Thoracic aorta (tissue), 2 donors: ENCODE results near the gene PGAM2. TPM values are rescaled to one million over a fixed set of nuclear protein-coding genes. Genes with fewer than 3 reads are reported as not detected.
A peak's percentile ranks its signal among the peaks of the same experiment; 100 is the strongest.

Source experiments
- ATAC-seq: fragments of 150-250 bp; one replicate; pipeline ENCODE4 v1.8.0; 2017; ENCODE audit warnings: low read depth; ENCODE audit not compliant: insufficient number of reproducible peaks, low FRiP score
- DNase-seq: peaks from one replicate; pipeline ENCODE4 v3.0.0-alpha.2; 2020; ENCODE audit warnings: low spot score
- H3K27ac ChIP-seq, 2 donors: fragments of 200-600 bp; sonication (generic); 1 replicate in 1 of 2; 2 replicates in 1 of 2; pipeline ENCODE4 v1.5.1; 2016; ENCODE audit warnings: mild to moderate bottlenecking in 2 of 2, moderate library complexity in 2 of 2
- H3K27me3 ChIP-seq: fragments of 200-600 bp; sonication (generic); replicated peaks from 2 replicates; pipeline ENCODE4 v1.6.0; 2016; ENCODE audit warnings: mild to moderate bottlenecking; ENCODE audit not compliant: insufficient read depth
- H3K36me3 ChIP-seq: fragments of 200-600 bp; sonication (generic); one replicate; pipeline ENCODE4 v1.5.1; 2016
- H3K4me1 ChIP-seq, 2 donors: fragments of 200-600 bp; sonication (generic); 1 replicate in 1 of 2; 2 replicates in 1 of 2; pipeline versions ENCODE4 v1.5.1 to v1.6.0; 2016; ENCODE audit warnings: low read depth in 2 of 2, mild to moderate bottlenecking in 1 of 2; ENCODE audit not compliant: control insufficient read depth in 1 of 2
- H3K4me3 ChIP-seq: fragments of 200-600 bp; sonication (generic); 2 replicates; pipeline ENCODE4 v1.5.1; 2016; ENCODE audit warnings: mild to moderate bottlenecking
- H3K9me3 ChIP-seq: fragments of 200-600 bp; sonication (generic); 2 replicates; pipeline ENCODE4 v1.5.1; 2016
- CTCF ChIP-seq: fragments of 200-600 bp; sonication (generic); IDR thresholded peaks from one replicate; pipeline ENCODE4 v1.5.1; 2019; ENCODE audit warnings: antibody characterized with exemption
- total RNA-seq, 2 donors: library from RNA; depleted of rRNA; stranded (reverse); fragments of >200 nt; gene quantifications; one replicate each; pipeline versions ENCODE4 v1.1.0 to v1.2.3, GENCODE V29; 2016

PGAM2 gene
- total RNA-seq, 2 donors from 2014 or later, result 1.8 to 9.5 TPM

GRCh38 chr7:44102846-44103565 is 37.6 kb upstream of the PGAM2 start:
- Histone ChIP-seq H3K4me3 (no peak overlapping the region), H3K27ac (peak overlapping the region; percentile 96 to 100), H3K9me3 (no peaks in the 10 kb centered on the region), H3K36me3 (peaks cover 6% of the 10 kb centered on the region), H3K4me1 (peaks cover 40 to 74% of the 10 kb centered on the region in 2 donors), H3K27me3 (no peaks in the 10 kb centered on the region)
- DNase-seq (no peak), ATAC-seq (no peak)
- TF ChIP-seq CTCF, result no peak

DNA sequence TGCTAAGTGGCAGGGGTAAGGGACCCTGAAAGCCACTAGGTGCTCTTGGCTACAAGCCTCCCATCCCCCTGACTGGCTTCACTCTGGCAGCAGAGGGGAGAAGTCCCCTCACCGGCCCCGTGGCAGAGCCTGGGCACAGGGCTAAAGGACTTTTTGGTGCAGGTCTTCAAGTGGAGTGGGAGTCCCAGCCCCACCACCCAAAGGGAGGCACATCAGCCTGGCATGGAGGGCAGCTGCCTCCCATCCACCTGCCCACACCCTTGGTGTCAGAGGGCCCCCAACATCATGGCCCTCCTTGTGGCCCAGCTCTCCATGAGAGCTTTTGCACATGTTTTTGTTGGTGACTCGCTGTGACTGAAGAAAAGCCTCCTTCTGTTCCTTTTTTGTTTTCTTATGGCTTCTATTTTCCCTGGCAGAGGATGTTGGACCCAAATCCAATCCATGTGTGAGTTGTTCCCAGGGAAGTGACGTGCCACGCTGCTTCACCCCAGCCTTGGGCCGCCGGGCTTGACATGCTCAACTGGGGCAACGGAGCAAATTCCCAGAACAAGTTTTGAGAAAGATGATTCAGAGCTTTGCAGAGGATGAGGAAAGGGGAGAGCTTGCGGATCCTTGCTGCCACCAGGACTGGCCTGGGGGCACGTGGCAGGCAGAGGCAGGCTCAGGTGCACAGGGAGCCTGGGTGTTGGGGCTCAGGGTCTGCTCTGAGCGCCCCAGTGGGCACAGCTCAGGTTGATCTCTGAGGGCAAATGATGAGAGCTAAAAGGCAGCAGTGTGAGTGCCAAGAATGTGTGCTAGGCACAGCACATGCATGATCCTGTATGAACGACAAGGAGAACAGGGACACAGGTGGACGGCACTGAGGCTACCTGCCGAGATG is 36.8 kb upstream of the PGAM2 start:
- no peaks in the 10 kb centered on the region for H3K27me3 ChIP-seq
- H3K27ac ChIP-seq, result peak overlapping the region; percentile 96 to 100
- no peaks in the 10 kb centered on the region for H3K36me3 ChIP-seq
- TF ChIP-seq CTCF, result no peak
- peak; percentile 82 for DNase-seq
- ATAC-seq, result peak; percentile 67
- peaks cover 32 to 66% of the 10 kb centered on the region in 2 donors for H3K4me1 ChIP-seq
- H3K4me3 ChIP-seq, result no peak overlapping the region
- H3K9me3 ChIP-seq, result no peaks in the 10 kb centered on the region

- Histone ChIP-seq H3K27ac (peak overlapping the region; percentile 96 to 100), H3K27me3 (no peaks in the 10 kb centered on the region), H3K9me3 (no peaks in the 10 kb centered on the region), H3K4me3 (no peak overlapping the region), H3K36me3 (no peaks in the 10 kb centered on the region), H3K4me1 (peaks cover 25 to 61% of the 10 kb centered on the region in 2 donors)
- no peak for DNase-seq
- no peak for ATAC-seq
- TF ChIP-seq CTCF, result no peak
These were observed 36.1 kb upstream of the PGAM2 start for GRCh38 chr7:44101303-44101965.

- no peaks in the 10 kb centered on the region for H3K9me3 ChIP-seq
- H3K4me3 ChIP-seq, result no peak overlapping the region
- peak overlapping the region; percentile 96 to 100 for H3K27ac ChIP-seq
- no peak for TF ChIP-seq CTCF
- H3K27me3 ChIP-seq, result no peaks in the 10 kb centered on the region
- ATAC-seq (peak; percentile 4), DNase-seq (no peak)
- peaks cover 21 to 58% of the 10 kb centered on the region in 2 donors for H3K4me1 ChIP-seq
- no peaks in the 10 kb centered on the region for H3K36me3 ChIP-seq
These were observed 35.3 kb upstream of the PGAM2 start for GRCh38 chr7:44100458-44101302.
